ENCODE data around the gene HRK.

DNA sequence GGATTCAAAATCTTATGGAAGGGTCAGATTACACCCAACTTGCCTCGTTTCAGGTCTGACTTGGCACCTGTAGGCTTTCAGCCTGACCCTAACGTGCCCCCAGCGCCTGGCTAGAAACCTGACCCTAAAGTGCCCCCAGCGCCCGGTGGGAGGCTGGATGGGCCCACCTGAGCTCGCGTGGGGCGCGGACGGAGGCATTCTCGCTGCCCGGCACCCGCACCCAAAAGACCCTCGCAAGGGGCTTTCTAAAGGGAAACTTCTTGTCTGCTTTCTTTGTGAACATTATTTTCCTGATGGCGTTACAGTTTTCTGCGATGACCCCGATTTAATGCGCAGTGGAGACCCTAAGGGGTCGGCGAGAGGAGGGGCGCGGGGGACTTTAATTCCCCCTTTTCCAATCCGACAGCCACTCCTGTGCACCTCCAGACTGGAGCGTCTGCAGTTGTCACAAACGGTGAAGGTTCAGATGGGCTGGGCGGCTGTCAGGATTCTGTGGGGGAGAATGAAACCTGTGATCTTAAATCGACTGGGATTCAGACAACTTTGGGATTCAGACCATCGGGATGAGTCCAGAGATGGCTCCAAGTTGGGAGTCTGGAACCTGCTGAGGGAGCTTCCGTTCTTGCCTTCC lies 751 bp upstream of the HRK start:
- no peak for TF ChIP-seq CTCF (IDR thresholded peaks at IDR 0.05)
- TF ChIP-seq ZFX (IDR thresholded peaks at IDR 0.05; ENCODE audit: borderline replicate concordance) = no peak

All from 22Rv1 (cell line).